A204.1 (cell line): ENCODE measurements around the gene CLIC1.

Experiments used
- FAIRE-seq: peaks from 2 replicates; lab custom pipeline; 2012; peaks lifted over from hg19 to GRCh38; lab: Jason Lieb, UNC

The CLIC1 gene

DNA sequence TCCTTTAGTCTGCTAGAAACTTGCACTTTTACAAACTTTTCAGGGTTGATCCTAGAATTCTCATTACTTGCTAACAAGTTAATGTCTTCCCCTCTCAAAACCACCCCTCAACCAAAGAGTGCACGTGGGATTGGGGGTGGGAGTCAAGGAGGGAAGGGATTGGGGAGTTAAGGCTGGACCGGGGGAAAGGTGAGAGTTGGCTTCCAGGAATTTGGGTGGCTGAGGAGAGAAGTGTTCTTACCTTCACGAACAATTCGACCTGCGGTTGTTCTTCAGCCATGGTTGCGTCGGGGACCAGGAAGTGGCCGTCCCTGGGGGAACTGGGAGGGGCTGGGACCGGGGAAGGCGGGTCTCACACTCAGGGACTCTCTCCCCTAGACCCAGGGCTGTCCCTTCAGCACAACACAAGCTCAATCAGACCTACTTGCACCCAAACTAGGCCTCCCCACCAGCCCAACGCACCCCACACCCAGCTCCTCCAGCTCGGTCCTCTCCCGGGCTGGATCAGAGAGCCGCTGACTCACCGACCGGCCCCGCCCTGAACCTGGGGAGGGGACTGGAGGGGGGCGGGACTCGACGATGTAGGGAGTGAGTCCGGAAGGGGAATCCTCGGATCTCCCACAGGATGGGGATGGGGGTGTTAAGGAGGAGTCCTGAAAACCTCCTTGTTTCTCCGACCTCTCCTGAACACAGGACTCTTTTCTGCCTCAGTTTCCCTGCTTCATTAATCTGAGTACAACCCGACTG lies at the start of gene CLIC1:
CLIC1 (minus strand) TSS at position 510 of the 747 bp plus-strand sequence; CDS start at position 280, 230 bp downstream.
- FAIRE-seq, result no peak

DNA sequence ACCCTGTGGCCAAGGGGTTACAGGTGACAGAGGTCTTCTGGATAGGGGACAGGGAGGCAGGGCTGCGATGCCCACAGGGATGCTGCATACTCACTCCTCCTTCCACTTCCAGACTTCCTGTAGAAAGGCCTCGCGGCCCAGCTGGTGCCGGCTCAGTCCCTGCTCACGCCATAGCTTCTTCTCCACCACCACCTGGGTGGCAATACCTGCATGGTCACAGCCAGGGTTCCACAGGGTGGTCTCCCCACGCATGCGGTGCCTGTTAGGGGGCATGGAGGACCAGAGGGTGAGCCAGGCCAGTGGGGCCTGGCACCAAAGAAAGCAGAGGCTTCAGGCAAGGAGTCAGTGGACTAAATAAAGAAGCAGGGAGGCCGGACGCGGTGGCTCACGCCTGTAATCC lies 49.1 kb upstream of the CLIC1 start:
- FAIRE-seq, result no peak

DNA sequence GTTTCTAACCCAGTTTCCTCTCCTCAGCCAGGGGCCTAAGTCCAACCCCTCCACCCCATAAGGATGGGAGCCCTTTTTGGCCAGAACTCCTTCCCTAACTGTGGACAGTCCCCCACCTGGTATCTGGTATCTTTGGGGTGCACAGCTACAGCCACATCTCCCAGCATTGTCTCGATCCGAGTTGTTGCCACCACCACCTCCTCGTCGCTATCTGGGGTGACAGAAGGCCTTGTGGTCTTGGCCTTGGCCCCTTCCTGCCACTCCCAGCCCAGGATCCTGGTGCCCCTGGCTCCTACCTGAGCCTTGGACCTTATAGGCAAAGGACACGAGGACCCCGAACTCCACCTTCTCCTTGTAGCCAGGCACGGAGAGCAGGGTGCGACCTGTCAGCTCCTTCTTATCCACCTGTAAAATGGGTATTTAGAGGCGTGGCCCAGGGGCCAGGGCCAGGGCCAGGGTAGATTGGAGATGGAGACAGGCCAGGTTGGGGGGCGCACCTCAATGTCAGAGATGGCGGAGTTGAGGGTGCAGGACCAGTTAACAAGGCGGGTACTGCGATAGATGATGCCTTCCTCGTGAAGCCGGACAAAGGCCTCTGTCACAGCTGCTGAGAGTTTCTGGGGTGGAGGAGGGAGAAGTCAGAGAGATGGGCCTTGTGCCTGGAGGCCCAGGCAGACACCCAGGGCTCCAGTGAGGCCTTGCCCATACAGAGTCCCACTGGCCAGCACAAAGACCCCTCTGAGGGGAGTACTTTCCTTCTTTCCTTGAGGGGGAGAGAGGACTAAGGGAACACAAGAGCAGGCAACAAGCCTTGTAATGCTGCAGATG lies 48.0 kb upstream of the CLIC1 start:
- FAIRE-seq, result no peak

DNA sequence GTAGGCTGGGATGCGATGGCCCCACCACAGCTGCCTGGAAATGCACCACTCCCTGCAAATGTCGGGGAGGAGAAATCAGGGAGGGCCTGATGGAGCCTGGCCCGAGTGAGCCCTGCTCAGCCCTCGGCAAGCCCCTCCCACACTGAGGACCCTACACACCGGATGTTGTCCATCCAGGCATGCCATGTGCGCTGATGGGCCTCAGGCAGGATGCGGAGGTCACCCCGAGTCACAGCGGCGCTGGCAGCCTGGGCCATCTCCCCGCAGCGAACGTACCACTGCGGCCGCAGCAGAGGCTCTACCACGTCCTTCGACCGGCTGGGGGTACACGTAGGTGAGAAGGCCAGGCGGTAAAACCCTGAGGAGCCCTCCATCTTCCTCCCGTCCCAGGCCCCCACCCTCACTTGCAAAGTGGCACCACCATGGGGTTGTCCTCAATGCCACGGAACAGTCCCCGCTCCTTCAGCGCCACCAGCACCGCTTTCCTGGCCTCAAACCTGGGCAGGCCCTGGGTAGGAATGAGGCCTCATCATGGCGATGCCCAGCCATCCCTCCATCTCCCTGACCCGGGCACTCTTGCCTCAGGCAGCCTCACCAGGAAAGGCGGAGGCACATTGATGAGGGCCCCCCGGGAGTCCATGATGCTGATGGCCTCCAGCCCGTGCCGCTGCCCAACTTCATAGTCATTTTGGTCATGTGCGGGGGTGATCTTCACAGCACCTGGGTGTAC lies 46.0 kb upstream of the CLIC1 start:
- no peak for FAIRE-seq

DNA sequence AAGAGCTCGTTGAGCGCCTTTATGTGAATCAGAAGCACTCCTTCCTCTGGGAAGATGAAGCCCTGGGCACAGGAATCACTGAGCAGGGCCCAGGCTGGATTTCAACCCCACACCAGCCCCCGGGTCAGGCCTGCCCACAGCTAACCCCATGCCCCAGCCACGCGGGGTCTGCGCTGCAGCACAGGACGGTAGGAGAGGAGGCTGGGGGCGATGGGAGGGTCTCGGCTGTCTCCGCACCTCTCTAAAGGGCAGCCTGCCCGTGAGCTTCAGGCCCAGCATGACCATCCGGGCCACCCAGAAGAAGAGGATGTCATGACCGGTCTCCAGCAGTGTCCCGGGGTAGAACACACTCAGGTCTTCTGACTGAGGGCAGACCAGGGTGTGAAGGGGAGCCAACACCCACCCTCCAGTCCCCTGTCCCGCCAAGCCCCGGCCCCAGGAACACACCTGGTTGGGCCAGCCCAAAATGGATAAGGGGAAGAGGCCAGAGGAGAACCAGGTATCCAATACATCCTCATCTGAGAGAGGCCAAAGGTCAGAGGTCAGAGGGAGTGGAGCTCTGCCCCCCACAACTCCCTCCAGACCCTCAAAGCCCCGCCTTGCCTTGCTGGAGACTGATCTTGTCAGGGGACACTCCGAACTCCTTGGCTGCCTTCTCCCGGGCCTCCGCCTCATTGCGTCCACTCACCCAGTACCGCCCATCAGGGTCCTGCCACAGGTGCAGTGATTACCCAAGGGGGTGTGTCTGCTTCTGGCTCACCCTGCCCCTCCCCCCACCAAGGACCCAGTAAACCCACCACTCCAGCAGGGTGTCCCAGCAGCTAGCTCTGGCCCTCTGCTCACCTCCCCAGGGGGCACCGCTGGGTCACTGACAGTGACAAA lies 45.2 kb upstream of the CLIC1 start:
- FAIRE-seq, result no peak

DNA sequence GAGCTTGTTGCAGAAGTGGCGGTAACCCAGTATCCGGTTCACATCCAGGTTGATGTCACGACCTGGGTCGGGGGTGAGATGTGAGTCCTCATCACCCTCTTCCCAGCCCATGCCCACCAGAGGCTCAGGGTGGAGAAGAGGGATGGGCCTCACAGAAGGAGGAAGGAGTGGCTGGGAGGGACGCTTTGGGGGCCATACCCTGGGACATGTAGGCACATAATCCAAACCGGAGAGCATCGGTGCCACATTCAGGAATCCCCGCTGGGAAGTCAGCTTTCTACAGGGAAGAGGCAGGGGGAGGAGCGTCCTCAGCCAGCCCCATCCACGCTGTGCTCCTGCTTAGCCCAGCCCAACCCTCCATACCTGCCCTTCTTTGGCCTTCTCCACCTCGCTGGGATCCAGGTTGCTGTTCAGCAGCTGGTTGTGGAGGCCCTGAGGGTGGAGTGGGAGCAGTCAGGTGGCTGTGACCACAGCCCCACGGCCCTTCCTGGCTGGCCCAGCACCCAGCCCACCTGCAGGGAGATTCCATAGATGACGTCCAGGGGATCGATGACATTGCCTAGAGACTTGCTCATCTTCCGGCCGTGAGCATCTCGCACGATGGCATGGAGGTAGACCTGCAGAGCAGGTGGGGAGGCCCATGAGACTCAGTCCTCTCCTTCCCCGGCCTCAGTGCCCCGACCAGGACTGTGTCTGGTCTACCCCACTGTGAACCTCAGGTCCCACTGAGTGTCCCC lies 44.3 kb upstream of the CLIC1 start:
- FAIRE-seq, result no peak

DNA sequence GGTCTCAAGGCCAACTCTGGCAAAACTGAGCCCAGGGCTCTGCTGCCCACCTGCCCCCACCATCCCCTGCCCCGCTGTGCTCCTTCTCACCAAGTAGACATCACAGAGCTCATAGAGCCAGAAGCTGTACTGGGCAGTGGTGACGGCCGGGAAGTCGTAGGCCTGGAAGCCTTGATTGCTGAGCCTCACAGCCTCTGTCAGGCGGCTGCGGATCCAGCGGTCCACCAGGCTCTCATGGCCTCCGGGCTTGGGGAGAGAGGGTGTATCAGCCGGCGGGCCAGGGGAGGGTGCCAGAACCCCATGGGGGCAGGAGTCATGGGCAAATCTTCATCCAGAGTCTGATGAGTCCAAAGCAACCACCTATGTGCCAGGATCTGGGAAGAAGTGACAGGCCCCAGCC lies 43.6 kb upstream of the CLIC1 start:
- no peak for FAIRE-seq

DNA sequence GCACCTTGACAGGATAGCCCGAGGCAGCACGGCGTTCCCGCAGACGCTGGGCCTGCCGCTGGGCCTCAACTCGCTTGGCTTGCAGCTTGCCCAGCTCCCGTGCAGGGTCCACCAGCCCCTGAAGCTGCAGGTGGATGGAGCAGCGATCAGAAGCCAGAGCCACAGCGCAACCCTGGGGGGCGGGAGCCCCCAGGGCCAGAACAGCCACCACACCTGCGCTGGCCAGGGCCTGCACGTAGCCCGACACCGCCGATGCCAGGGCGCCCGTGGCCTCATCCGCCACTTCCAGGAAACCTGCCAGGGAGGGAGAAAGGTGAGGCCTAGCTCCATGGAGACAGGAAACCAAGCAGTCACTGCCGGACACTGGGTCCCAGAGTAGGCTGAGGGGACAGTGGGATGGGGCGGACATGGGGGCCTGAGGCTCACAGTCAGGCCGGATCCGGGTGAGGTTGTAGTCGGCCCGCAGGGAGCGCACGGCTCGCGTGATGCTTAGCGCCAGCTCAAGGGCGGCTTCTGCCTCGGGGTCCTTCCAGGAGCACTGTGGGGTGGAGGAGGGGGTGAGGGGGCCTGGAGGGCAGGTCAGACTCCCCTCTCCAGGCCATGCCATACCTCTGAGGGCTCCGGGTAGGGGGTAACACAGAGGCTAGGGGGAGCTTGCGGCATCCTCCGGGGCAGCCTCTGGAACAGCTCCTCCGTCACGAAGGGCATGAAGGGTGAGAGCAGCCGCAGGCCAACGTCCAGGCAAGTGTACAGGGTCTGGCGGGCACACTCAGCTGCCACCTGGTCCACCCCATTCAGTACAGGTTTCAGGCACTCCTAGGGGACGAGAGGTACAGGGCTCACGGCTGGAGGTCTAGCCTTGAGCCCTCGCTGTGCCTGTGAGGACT lies 42.9 kb upstream of the CLIC1 start:
- FAIRE-seq, result no peak

DNA sequence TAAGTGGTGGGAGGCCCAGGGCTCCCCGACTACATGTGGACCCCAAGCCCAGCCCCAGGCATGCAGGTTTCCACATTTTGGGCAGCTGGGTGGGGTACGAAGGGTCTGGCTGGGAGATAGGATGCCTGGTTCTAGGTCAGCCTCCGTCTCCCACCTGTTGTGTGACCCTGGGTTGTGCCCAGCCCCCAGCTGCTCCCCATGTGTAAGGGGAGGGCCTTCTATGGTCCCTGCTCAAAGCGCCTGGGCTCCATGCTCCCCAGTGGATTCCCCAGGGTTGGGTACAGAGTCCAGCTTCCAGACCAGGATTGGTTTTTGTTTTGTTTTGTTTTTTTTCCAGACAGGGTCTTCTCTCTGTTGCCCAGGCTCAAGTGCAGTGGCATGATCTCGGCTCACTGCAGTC lies 41.9 kb upstream of the CLIC1 start:
- no peak for FAIRE-seq

DNA sequence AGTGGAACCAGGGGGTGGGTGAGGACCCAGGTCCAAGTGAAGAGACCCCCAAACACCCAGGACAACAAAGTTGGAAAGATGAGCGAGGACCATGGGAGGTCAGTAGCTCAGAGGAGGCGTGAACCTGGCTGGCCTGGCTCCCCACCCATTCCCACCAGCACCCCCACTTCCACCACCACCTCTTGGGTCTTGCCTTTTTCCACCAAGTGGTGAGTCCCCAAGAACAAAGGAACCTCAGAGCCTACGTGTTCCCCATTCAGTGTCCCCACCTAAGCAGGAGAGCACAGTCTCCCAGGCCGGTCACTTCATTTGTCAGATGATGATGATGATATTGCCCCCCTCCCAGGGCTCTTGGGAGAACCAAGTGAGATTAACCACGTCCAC lies 41.3 kb upstream of the CLIC1 start:
- no peak for FAIRE-seq

DNA sequence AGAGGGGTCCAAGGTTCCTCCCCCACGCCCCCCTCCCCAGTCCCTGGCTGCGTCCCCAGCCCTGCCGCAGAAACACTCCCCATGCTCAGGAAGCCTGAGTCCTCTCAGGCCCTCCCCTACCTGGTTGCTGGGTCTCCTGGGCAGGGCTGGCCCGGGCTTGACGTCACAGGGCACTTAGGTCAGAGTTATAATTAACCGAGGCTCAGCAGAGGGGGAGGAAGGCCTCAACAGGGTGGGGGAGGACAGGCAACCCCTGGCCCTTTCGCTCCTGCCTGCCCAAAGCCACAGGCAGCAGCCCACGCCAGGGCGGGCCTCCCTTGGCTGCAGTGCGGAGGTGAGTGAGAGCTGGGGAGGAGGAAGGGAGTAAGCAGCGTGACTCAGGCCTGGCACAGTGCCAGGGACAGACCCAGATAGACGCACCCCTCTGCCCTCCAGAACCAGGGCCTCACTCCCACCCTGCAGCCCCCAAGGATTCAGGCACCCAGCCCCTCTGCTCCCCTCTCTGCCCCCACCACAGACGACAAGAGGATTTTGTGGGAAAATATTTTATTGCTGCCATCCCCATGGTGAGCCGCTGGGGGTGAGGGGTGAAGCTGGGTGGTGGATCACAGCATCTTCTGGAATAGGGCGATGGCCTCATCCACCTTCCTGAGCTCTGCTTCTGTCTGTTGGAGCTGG lies 40.8 kb upstream of the CLIC1 start, which contains the start of gene VWA7:
VWA7 (minus strand) TSS at position 340 of the 678 bp plus-strand sequence. CDS start 549 bp downstream, outside the sequence.
- FAIRE-seq, result no peak

DNA sequence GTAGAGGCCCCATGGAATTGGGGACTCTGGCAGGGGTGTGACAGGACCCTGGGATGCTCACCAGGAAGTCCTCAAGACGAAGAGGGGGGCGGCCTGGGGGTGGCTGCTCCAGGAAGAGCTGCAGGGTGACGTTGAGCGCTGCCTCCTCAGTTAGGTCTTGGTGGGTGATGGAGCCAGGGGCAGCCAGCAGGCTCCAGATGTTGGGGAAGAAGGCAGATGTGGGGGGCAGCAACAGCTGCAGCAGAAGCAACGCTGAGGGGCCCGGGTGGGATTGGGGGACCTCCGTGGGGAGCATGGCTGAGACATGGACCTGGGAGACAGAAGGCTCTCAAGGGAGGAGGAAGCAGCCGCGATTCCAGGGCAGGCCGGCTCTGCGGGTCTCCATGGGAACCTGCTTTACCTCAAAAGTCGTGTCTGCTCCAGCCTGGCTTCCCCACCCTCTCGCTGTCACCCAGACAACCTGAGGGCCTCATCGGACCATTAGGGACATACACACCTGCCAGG lies 40.2 kb upstream of the CLIC1 start:
- no peak for FAIRE-seq

DNA sequence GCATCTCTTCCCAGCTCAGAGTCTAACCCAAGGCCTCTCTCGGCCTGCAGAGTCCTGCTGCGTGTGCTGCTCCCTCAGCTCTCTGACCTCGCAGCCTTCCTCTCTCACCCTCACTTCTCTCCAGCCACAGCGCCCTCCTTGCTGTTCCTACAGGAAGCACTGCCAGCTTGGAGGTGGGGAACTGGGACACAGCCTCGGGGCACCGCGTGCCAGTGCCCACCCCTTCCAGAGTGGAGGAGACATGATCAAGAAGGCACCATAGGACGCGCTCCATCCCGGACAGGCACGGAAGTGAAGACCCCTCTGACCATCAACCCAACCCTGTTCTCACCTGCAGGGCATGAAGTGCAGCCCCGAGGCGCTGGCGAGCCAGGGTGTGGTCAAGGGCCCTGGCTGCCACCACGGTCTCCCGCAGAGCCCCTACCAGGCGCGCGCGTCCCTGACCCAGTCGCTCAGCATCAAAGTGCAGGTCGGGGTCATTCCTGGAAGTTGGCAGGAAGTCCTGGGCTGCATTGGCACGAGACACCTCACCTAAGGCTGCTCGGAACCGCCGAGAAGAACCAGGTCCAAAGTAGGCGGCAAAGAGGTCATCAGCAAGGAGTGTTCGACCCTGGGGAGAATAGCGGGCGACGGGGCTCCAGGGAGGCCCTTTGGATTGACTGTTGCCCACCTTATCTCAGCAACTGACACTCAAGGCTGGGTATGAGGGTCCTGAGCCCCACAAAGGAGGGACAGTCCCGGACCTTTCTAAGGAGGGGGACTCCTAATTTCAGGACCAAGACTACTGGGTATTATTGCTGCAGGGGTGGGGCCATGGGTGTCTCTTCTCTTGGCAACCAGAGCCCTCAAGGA lies 39.5 kb upstream of the CLIC1 start:
- FAIRE-seq, result no peak

DNA sequence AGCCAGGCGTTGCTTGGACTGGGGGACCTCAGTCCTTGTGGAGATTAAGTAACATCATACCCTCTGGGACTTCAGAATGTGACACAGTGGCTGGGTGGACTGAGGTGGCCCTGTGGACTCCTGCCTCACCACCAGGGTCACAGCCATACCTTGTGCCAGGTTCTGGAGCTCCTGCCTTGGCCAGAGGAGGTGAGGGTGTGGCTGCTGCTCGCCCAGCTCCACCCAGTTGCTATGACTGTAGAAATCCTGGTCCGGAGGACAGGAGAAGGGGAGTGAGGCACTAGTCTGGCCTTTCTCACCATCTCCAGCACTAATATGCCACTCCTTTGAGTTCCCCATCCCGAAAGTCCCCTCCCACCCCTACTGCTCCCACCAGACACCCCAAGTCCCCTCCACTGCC lies 38.9 kb upstream of the CLIC1 start:
- no peak for FAIRE-seq

DNA sequence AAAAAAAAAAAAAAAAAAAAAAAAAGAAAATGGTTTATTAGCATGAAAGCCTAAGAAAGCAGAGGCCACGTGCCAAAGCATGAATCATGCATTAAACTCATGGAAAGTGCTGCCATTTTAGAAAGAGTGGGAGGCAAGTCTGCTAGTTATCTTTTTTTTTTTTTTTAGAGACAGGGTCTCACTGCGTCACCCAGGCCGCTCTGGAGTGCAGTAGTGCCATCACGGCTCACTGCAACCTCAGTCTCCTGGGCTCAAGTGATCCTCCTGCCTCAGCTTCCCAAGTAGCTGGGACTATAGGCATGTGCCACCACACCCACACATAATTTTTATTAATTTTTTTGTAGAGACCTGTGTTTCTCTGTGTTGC lies 35.6 kb upstream of the CLIC1 start:
- FAIRE-seq, result no peak

DNA sequence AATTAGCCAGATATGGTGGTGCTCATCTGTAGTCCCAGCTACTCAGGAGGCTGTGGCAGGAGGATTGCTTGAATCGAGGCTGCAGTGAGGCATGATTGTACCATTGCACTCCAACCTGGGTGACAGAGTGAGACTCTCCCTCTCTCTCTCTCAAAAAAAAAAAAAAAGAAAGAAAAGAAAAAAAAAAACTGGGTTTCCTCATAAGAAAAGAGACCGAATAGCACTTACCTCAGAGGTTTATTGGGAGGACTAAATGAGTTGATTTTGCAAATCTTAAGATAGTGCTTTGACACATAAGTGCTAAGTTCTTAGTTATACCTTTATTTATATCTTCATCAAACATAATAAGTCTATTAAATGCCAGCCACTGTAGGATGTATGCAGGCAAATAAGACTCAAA lies 34.5 kb upstream of the CLIC1 start:
- FAIRE-seq, result no peak

DNA sequence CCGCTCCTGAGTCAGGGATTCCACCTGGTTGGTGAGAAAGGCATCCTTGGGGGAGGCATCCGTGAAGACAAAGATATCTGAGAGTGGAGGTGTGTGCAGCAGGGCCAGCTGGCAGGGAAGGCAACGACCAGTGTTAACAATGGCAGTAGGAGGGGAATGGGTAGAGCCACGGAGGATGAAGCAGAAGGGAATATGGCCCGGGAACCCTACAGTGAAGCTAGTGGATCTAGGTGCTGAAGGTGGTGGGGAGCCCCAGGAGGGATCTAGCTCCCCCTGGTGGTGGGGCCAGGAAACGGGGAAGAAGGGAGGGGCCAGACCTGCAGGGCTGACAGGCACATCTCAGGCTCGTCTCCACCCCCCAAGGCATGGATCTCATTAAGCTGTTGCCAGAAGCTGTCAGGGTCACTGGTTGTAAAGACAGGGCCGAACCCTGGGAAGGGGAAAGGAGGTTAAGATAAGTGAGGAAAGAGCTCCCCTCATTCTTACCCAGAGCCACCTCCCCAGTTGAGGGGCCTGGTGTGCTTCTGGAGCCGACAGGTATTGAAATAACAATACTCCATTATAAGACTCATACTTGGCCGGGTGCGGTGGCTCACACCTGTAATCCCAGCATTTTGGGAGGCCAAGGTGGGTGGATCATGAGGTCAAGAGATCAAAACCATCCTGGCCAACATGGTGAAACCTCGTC lies 33.5 kb upstream of the CLIC1 start:
- no peak for FAIRE-seq
